WTC11 (cell line): Measurements from ENCODE around the gene TTC33.

Experiments
- CREB1 ChIP-seq: sonication (generic); formaldehyde crosslinking; IDR thresholded peaks from 2 replicates; pipeline ENCODE4 v1.8.0; 2023; ENCODE audit warnings: mild to moderate bottlenecking, missing genetic modification reagents
- CTCF ChIP-seq: fragments of 200-600 bp; IDR thresholded peaks from 2 replicates; pipeline ENCODE4 v1.8.0; 2022; ENCODE audit warnings: antibody characterized with exemption
- MAX ChIP-seq: sonication (generic); formaldehyde crosslinking; IDR thresholded peaks from 2 replicates; pipeline ENCODE4 v1.8.0; 2022; ENCODE audit warnings: mild to moderate bottlenecking, missing genetic modification reagents
- TEAD4 ChIP-seq: sonication (generic); formaldehyde crosslinking; IDR thresholded peaks from 2 replicates; pipeline ENCODE4 v1.8.0; 2022; ENCODE audit warnings: mild to moderate bottlenecking, missing genetic modification reagents

- TF ChIP-seq CTCF: no peak
- TF ChIP-seq MAX (CRISPR knock-in tag): no peak
- no peak for TF ChIP-seq TEAD4 (CRISPR knock-in tag)
- no peak for TF ChIP-seq CREB1 (CRISPR knock-in tag)
Observed at GRCh38 chr5:40700116-40700782, 55.5 kb downstream of the TTC33 start.
